ENCODE measurements around the gene POLDIP3.

POLDIP3 gene

DNA sequence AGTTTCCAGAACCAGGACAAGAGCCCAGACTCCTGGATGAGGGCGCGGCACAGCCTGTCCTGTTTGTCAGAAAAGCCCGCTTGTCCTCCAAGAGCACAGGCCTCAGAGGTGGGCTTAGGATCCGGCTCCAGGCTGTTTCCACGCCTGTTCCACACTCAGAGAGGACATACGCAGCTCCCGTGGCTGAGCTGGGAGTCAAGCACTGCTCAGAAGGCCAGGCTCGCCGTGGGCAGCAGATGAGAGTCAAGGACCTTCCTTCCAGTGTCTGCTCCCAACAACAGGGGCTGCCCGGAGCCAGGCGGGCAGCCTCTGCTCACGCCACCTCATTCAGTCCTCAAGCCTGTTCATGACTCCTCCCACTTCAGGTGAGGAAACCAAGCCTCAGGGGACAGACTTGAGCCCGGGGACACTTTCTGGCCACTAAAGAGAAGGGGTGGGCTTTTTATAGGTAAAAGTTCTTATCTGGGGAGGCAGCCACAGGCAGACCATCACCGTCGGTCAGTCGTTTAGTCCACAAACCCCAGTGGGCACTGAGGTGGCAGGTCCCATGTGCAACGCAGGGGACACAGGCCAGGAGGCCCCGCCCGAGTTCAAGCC is 30.8 kb upstream of the POLDIP3 start:
- no peak overlapping the region for H3K27ac ChIP-seq
- no peak for TF ChIP-seq ZFX (IDR thresholded peaks at IDR 0.05; ENCODE audit: borderline replicate concordance)
- TF ChIP-seq, protein P1, sequence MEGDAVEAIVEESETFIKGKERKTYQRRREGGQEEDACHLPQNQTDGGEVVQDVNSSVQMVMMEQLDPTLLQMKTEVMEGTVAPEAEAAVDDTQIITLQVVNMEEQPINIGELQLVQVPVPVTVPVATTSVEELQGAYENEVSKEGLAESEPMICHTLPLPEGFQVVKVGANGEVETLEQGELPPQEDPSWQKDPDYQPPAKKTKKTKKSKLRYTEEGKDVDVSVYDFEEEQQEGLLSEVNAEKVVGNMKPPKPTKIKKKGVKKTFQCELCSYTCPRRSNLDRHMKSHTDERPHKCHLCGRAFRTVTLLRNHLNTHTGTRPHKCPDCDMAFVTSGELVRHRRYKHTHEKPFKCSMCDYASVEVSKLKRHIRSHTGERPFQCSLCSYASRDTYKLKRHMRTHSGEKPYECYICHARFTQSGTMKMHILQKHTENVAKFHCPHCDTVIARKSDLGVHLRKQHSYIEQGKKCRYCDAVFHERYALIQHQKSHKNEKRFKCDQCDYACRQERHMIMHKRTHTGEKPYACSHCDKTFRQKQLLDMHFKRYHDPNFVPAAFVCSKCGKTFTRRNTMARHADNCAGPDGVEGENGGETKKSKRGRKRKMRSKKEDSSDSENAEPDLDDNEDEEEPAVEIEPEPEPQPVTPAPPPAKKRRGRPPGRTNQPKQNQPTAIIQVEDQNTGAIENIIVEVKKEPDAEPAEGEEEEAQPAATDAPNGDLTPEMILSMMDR (IDR thresholded peaks at IDR 0.05) = no peak

DNA sequence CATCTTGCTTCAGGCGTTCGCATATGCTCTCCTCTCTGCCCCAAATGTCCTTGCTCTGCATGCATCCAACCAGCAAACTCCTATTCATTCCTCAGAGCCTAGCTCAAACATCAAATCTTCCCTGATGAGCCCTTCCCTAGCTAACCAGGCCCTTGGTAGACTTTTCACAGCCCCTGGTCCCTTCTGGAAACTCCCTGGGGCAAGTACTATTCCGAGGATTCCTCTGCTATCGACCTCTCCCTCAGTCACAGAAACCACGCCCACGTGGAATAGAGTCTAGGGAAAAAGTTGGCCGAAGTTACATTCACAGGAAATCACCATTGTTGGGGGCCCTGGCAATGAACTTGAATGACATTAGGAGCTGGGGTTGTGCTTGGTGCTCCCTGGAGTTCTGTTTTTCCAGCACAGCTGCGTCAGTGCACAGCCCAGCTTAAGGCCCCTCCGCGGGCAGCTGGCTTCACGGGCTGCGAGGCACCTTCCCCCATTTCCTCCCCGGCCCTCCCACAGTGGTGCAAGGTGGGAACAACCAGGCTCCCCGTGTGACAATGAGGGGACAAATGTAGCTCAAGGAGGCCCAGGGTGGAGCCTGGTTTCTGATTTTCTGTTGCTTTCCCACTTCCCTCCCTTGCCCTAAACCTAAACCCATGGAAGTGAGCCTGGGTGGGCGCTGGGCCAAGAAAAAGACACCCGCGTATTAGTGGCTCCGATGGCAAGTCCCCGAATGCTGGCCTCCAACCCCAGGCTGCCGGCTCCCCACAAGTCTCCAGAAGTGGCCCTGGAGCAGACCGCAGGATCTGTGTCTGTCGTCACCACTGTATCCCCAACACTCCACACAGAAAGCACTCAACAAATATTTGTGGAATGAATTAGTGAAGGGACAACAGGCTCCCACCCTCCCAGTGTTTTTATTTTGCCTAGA is 30.0 kb upstream of the POLDIP3 start:
- H3K27ac ChIP-seq = no peak overlapping the region
- TF ChIP-seq ZFX (IDR thresholded peaks at IDR 0.05; ENCODE audit: borderline replicate concordance) = no peak
- TF ChIP-seq, protein P1 (IDR thresholded peaks at IDR 0.05) = no peak

DNA sequence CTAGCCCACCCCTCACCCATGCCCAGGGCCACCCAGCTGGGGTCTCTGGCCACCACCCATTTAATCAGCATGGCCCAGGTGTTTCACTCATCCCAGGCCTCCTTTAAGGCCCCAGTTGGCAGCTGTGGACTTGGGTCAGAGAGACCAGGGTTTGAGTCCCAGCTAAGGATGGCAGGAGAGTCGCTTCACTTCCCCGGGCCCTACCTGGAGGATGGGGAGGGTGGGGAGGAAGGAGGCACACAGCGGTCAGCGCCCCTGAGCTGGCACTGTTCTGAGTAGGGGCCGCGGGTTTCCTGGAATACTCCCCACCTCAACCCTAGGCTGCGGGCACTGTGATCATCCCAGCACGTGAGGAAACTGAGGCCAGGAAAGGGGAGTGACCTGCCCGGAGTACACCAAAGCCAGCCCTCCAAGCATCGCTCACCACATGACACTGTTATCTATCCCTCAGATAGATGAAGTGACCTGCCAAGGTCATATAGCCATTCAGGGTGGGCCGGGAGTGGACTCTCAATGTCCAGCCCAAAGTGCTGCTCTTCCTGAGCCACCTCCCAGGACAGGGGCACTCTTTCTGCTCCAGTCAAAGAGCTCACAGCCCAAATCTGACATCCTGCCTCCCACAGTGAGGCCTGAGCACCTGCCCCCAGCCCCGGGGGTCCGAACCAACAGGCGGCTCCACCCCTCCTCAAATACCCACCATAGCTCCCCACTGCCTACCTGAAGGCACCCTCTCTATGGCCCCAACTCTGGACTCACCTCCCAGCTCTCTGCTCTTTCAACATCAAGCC is 29.1 kb upstream of the POLDIP3 start:
- TF ChIP-seq, protein P1 (IDR thresholded peaks at IDR 0.05) = no peak
- no peak for TF ChIP-seq ZFX (IDR thresholded peaks at IDR 0.05; ENCODE audit: borderline replicate concordance)
- H3K27ac ChIP-seq = no peak overlapping the region

DNA sequence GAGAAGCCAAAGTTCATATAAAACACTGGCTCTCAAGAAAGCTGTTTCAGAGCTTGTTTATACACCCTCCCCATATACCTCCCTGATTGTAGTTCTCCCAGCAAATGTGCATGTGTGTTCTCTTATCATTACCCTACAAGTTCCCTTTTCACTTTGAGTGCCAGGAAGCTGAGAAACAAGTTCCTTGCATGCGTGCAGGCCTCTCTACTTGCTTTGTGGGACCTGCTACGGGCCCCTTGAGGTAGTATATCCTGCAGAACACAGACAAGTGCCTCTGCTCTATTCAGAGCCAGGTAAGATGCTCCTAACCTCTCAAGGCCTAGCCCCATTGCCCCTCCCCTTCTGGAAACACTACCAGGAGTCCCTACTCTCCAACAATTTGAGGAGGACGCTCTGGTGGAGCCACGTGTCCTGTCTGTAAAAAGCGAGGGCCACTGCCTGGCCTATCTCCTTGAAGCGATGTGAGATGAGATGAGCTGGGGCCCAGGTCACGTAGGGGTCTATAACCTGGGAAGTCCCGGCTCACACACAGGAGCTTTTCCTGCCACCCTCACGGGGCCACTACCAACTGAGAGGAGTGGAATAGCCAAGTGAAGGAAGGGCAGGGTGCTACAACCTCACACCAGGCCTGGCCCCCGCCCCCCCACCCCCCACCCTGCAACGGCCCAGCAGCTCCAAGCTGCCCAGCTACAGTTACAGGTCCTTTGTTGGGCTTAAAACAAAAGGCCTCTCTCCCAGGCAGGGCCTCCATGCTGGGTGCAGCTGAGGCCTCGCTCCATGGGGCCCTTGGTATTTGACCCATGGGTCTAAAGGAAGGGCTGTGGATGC is 28.3 kb upstream of the POLDIP3 start:
- TF ChIP-seq, protein P1 (IDR thresholded peaks at IDR 0.05) = no peak
- TF ChIP-seq ZFX (IDR thresholded peaks at IDR 0.05; ENCODE audit: borderline replicate concordance) = no peak
- no peak overlapping the region for H3K27ac ChIP-seq

DNA sequence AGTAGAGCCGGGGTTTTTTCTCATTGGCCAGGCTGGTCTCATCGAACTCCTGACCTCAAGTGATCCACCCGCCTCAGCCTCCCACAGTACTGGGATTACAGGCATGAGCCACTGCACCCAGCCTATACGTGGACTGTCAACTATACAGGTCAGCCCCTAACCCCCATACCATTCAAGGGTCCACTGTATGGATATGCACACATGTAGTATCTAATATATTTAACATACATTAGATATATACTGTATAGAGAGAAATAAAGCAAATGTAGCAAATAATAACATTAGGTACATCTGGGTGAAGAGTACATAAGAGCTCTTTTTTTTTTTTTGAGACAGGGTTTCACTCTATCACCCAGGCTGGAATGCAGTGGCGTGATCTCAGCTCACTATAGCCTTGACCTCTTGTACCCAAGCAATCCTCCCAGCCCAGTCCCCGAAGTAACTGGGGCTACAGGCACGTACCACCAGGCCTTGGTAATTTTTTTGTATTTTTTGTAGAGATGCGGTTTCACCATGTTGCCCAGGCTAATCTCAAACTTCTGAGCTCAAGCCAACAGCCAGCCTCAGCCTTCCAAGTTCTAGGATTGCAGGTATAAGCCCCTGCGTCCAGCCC is 27.2 kb upstream of the POLDIP3 start:
- no peak overlapping the region for H3K27ac ChIP-seq
- TF ChIP-seq, protein P1 (IDR thresholded peaks at IDR 0.05) = no peak
- TF ChIP-seq ZFX (IDR thresholded peaks at IDR 0.05; ENCODE audit: borderline replicate concordance) = no peak

DNA sequence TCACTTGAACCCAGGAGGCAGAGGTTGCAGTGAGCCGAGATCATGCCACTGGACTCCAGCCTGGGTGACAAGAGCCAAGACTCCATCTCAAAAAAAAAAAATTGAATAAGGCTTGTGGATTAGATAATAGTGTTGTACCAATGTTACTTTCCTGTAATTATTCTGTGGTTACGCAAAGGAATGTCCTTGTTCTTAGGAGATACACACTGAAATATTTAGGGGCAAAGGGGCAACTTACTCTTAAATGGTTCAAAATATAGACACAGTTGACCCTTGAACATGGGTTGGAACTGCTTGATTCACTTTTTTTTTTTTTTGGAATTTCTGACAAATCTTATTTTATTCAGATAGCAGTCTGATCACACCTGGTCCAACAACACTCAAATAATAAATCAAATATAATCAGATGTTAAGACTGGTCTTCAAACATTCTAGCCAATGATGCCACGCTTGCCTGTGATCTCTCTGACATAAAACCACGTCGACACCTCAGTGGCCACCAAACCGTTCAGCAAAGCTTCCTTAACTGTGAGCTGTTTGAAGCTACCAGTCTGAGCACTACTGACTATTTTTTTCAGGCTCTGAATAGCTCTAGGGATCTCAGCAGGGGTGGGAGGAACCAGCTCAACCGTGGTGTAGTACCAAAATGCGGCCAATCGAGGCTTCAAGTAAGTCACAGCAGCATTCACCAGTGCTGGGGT is 25.0 kb upstream of the POLDIP3 start:
- TF ChIP-seq, protein P1 (IDR thresholded peaks at IDR 0.05) = no peak
- no peak for TF ChIP-seq ZFX (IDR thresholded peaks at IDR 0.05; ENCODE audit: borderline replicate concordance)
- H3K27ac ChIP-seq = no peak overlapping the region
